Measurements from ENCODE around the gene PITX2.
"Not testable (repeated sequence)": the region's sequence is repeated elsewhere in the genome, so short reads cannot be mapped to it uniquely, and the experiment has no call there.

Gene PITX2

DNA sequence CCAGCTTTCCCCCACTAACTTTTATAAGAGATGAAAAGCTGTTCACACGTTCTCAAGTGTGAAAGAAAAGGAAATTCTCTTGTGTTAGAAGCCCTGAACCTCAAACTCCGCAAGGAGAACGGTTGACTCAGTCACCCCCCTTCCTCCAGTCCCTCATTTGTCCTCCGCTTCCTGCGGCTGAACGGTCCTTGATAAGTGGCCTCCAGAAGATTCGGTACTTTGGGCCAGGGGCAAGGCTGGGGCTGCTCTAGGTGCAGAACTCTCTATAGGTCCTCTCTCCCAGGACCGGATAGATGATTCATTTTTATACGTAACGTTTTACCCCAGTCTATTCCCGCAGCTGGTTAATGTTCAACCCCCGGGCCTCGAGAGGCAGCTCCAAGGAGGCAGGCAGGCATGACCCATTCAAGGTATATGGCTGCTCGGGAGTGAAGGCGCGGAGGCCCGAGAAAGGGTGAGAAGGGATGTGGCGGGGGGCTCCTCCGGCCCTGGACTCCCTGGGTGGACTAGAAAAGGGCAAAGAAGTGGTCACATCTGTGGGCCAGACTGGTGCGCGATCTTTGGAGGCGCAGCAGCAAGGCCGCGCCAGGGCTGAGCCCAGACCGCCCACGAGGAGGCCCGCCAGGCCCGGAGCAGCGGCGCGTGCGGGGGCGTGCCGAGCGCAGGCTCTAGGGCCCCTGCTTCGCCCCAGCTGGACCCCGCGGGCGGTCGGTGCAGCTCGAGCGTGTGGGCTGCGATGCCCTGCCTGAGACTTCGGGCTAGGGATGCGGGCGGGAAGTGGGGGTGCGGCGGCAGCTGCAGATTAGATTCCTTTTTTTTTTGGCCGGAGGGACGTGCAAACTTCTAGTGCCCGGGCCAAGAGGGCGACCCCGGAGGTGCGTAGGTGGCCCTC lies 11.7 kb downstream of the PITX2 start:
- no peak for DNase-seq (ENCODE audit: low spot score)

DNA sequence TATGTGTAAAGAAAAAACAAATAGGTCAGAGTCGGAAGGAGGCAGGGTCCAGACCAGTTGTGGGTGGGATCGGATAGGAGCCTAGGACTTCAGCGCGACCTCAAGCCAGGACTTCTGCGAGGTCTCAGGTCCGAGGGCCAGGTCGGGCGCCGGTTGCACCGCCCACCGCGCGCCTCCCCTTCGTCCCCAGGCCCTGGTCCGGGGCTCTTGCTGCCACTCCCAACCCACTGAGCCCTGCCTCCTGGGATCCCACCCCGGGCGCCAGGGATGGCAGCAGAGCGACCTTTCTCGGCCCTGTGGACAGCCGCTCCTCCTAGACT lies 12.3 kb downstream of the PITX2 start:
- no peak for DNase-seq (ENCODE audit: low spot score)

DNA sequence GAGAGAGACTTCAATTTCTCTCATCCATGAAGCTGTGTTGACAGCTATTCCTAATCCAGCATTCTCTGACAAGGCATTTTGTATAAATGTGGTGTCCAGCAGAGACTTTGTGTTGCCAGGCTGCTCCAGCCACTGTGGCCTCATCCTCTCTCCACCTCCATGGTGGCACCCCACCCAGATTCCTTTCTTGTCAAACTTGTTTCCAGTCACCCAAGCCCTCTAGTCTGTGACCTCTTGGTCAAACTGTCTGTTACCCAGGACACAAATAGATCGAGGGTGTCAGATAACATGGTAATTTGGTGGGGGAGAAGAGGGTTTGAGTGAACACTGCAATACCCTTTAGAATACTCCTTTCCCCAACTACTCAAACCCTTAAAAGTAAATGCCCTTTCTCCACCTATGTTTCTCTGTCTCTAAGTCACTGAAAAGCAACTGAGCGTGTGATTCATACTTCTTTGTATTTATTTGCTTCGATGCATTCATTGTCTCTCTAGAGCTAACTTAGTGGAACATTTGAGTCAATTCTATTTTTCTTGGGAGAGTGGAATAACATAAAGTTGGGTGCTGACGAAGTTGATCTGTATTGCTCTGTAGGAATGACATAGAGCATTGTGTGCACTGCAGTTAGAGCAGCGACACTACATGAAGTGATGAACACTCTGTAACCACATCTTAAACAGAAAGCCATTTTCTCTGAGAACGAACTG lies 13.7 kb downstream of the PITX2 start:
- DNase-seq (ENCODE audit: low spot score), result no peak

DNA sequence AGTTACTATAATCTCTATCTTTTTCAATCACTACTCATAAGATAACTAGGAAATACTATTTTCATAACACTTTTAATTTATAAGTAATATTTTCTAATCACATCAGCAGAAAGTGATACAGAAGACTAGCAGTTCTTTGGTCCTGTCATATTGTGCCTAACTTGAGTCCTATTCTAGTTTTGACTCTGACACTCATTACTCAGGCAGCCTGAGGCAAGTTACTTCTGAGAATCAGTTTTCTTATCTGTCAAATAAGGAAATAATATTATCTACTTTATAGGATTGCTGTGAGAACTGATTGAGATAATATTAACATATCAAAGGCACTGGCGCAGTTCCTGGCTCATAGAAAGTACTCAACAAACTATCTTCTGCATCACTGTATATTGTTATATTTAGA lies 17.8 kb downstream of the PITX2 start:
- DNase-seq (ENCODE audit: low spot score), result no peak

DNA sequence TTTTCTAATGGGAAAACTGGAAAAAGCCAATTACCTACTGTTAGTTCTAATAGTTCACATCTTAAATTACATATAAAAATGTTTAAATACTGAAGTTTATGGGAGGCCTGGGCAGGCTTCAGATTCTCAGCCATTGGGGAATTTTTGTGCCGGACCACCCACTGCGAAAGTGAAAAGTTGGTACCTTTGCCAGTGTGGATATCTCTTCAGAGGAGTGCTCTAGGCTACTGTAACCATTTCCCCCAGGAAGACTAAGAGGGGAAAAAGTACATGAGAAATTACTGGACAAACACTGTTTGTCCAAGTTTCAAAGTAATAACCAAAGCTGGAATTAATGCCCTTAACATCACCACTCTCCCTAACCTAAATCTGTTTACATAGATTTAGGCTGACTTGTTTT lies 20.8 kb downstream of the PITX2 start:
- DNase-seq (ENCODE audit: low spot score), result no peak

DNA sequence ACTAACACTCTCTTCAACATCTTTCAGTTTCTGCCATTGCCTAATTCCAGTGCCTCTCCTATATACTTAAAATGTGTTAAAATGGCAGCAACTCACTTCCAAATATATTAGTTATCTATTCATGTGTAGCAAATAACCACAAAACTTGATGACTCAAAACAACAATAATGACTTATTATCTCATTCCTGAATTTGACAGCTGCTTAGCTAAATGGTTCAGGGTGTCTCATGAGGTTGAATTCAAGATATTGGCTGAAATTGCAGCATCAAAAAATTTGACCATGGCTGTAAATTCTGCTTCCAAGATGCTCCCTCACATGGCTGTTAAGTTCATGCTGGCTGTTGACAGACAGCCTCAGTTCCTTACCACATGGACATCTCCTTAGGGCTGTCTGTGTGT lies 25.3 kb downstream of the PITX2 start:
- no peak for DNase-seq (ENCODE audit: low spot score)

DNA sequence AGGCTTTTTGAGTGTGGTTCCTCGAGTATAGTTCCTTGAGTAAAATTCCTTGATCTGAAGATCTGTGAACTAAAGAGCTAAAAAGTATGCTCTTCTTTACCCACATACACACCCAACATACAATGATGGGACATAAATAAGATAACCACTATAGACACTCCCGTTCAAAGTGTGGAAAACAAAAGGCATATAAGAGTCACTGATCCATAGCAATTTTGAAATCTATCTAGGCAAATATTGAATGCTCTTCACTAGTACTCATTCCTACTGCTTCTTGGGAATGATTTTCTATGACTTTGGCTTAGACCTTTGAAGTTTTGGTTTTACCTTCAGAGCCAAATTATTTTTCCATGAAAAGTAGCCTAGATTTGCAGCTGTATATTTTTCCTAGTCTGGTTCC lies 26.4 kb downstream of the PITX2 start:
- DNase-seq (ENCODE audit: low spot score), result no peak

DNA sequence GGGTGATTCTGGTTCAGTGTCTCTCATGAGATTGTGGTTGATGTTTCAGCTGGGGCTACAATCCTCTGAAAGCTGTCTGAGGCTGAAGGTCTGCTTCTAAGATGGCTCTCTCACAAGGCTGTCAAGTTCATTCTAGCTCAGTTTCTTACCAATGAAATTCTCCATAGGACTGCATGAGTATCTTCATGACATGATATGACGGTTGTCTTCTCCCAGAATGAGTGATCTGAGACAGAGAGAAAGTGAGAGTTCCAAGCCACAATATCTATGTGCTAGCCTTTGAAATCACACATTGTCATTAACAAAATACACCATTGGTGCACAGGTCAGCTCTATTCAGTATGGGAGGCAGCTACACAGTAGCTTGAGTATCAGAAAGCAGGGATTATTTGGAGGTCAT lies 27.3 kb downstream of the PITX2 start:
- no peak for DNase-seq (ENCODE audit: low spot score)

DNA sequence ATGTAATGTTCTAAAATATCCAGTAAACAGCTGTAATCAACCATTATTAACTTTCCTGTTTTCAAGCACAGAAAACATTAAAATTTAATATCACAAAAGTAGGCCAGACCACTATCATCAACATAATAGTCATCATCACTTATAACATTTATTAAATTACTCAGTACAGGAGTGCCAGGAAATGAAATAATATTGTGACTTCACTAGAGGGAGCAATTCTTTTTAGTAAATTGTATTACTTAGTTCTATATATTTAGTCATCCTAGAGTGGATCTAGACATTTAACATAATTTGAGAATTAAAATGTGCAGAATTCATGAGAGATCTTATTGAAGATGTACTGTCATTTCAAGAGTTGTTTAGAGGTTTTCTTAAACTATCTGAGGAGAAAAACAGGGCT lies 33.6 kb downstream of the PITX2 start:
- no peak for DNase-seq (ENCODE audit: low spot score)

DNA sequence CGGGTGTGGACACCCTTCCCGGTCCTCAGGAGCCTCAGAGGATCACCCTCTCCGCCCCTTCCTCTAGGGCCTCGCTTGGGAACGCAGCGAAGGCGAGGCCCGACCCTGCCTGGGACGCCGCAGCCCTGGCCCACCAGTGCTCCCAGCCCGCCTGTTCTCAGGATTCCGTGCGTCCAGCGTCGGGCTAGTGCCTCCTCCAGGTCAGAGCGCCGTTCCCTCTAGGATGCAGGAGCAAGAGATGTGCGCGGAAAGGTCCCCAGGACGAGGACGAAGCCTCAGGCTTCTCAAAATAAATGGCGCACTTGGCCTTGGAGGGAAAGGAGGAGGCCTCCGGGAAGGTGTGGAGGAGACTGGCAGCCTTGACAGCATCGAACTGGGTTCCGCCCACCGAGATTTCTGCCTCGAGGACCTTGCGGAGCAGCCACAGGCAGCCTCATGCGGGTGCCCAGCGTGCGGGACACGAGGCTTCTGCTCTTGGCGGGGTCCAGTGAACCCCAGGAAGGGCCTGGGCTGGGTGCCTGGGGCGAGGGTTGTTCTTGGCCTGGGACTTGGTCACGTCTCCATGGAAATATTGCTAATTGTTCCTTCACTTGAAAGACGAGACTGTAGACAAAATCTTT lies 35.1 kb downstream of the PITX2 start:
- no peak for DNase-seq (ENCODE audit: low spot score)

DNA sequence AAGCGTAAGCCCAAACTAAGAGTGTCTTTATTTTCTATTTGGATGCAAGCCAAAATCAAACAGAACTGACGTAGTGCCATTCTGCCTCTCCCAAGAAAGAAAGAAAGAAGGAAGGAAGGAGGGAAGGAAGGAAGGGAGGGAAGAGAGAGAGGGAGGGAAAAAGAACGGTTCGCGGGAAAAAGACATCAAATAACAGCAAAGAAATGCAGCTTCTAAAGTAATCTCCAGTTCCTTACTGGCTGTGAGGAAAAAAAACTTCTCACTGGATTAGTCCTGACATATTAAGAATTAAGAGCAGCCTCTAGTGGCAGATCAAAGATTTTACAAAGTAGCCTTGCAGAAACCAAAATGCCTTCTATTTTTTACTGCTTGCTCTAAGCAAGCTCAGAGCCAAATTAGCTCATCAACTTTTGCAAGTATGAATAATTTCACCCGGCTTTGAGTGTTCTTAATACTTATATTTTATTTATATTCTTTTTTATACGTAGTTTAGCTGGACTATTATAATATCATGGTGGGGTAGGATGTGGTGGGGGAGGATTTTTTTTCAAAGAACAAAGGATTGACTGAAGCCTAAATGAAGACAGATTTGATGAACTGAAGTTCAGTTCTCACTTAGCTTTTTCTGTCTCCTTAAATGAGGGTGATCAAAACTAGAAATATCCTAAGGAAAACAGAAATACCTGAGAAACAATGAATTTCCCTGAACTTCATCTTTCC lies 36.6 kb downstream of the PITX2 start:
- peak; percentile 77 for DNase-seq (ENCODE audit: low spot score)

DNA sequence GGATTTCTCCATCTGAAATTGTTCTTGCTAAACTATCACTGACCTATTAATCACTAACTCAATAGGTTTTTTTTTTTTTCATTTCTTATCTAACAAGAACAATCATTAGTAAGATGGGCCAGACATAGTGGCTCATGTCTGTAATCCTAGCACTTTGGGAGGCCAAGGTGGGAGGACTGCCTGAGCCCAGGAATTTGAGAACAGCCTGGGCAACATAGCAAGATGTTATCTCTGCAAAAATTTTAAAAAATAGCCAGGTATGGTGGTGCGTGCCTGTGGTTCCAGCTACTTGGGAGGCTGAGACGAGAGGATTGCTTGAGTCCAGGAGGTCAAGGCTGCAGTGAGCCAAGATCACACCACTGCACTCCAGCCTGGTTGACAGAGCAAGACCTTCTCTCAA lies 46.2 kb downstream of the PITX2 start:
- not testable (repeated sequence) for DNase-seq (ENCODE audit: low spot score)

Data from hepatic stellate cell (primary cell).